ENCODE results near the gene UACA. TPM values are rescaled to one million over a fixed set of nuclear protein-coding genes. Genes with fewer than 3 reads are reported as not detected.
A peak's percentile ranks its signal among the peaks of the same experiment; 100 is the strongest.

Gene UACA
- total RNA-seq, 2 donors from 2014 or later: 16.3 to 35.2 TPM

GRCh38 chr15:70720228-70721016, 42.9 kb downstream of the UACA start:
- Histone ChIP-seq H3K36me3 (no peaks in the 10 kb centered on the region), H3K4me3 (no peak overlapping the region), H3K4me1 (replicated peaks) (peaks cover 17% of the 10 kb centered on the region), H3K9me3 (no peaks in the 10 kb centered on the region), H3K27ac (peak overlapping the region; percentile 9 to 45), H3K27me3 (replicated peaks; ENCODE audit: insufficient read depth) (no peaks in the 10 kb centered on the region)
- peak; percentile 55 for DNase-seq (ENCODE audit: low spot score)
- no peak for TF ChIP-seq POLR2A (IDR thresholded peaks at IDR 0.05)
- TF ChIP-seq CTCF (IDR thresholded peaks at IDR 0.05): no peak
- TF ChIP-seq POLR2AphosphoS5 (IDR thresholded peaks at IDR 0.05): peak; percentile 41
- WGBS: 53% methylated on average over 3 of the region's 3 CpGs
- intact Hi-C loops (cut with DNase I): no loop called here

- no peaks in the 10 kb centered on the region for H3K9me3 ChIP-seq
- no peaks in the 10 kb centered on the region for H3K36me3 ChIP-seq
- H3K4me3 ChIP-seq: no peak overlapping the region
- TF ChIP-seq CTCF (IDR thresholded peaks at IDR 0.05) (no peak), POLR2AphosphoS5 (IDR thresholded peaks at IDR 0.05) (peak; percentile 62)
- peak; percentile 31 for DNase-seq (ENCODE audit: low spot score)
- peaks cover 17% of the 10 kb centered on the region for H3K4me1 ChIP-seq (replicated peaks)
- H3K27ac ChIP-seq: peak overlapping the region; percentile 20 to 52
- H3K27me3 ChIP-seq (replicated peaks; ENCODE audit: insufficient read depth): no peaks in the 10 kb centered on the region
- intact Hi-C loops (cut with DNase I): no loop called here
Observed at GRCh38 chr15:70717237-70717793, 46.0 kb downstream of the UACA start.

GRCh38 chr15:70715840-70716485, 47.4 kb downstream of the UACA start:
- no peak for DNase-seq (ENCODE audit: low spot score)
- intact Hi-C loops (cut with DNase I): no loop called here

GRCh38 chr15:70714565-70714964, 48.8 kb downstream of the UACA start:
- WGBS: 26% methylated on average over 3 of the region's 3 CpGs
- no peaks in the 10 kb centered on the region for H3K27me3 ChIP-seq (replicated peaks; ENCODE audit: insufficient read depth)
- peaks cover 11% of the 10 kb centered on the region for H3K4me1 ChIP-seq (replicated peaks)
- intact Hi-C loops (cut with DNase I): no loop called here
- no peak overlapping the region for H3K4me3 ChIP-seq
- peak overlapping the region; percentile 13 to 45 for H3K27ac ChIP-seq
- H3K36me3 ChIP-seq: no peaks in the 10 kb centered on the region
- peak; percentile 37 for DNase-seq (ENCODE audit: low spot score)
- no peak for TF ChIP-seq CTCF (IDR thresholded peaks at IDR 0.05)
- no peak for TF ChIP-seq POLR2A (IDR thresholded peaks at IDR 0.05)
- peak; percentile 24 for TF ChIP-seq POLR2AphosphoS5 (IDR thresholded peaks at IDR 0.05)
- no peaks in the 10 kb centered on the region for H3K9me3 ChIP-seq

More at GRCh38 chr15:70715840-70716485, 47.4 kb downstream of the UACA start:
- peaks cover 17% of the 10 kb centered on the region for H3K4me1 ChIP-seq (replicated peaks)
- WGBS: 67% methylated on average over 6 of the region's 6 CpGs
- no peaks in the 10 kb centered on the region for H3K36me3 ChIP-seq
- TF ChIP-seq CTCF (IDR thresholded peaks at IDR 0.05): no peak
- no peak for TF ChIP-seq POLR2AphosphoS5 (IDR thresholded peaks at IDR 0.05)
- no peak for TF ChIP-seq POLR2A (IDR thresholded peaks at IDR 0.05)
- H3K27ac ChIP-seq: peak overlapping the region; percentile 7 to 23
- no peaks in the 10 kb centered on the region for H3K27me3 ChIP-seq (replicated peaks; ENCODE audit: insufficient read depth)
- no peak overlapping the region for H3K4me3 ChIP-seq
- no peaks in the 10 kb centered on the region for H3K9me3 ChIP-seq
